ENCODE results near the gene IFNA1.

The IFNA1 gene

GRCh38 chr9:21482213-21482612, 42.0 kb downstream of the IFNA1 start, which contains the start of gene IFNE:
IFNE (minus strand) TSS chr9:21482313; CDS start chr9:21481694, 619 bp downstream.
- DNase-seq (ENCODE audit: low read depth): no peak
- TF ChIP-seq CTCF (conservative IDR thresholded peaks at IDR 0.05; ENCODE audit: low read depth, low read length): no peak

More at GRCh38 chr9:21482213-21482612, 42.0 kb downstream of the IFNA1 start, which contains the start of gene IFNE:
- no peak within 1 kb of the TSS for H3K4me3 ChIP-seq (ENCODE audit: low read depth, low read length)

Measured in choroid plexus epithelial cell (primary cell).